Inferior parietal cortex (tissue), 1 donor: Measurements from ENCODE around the gene WNT7B.

Experiments
- DNase-seq: peaks from one replicate; pipeline ENCODE4 v3.0.0-alpha.2; 2016; ENCODE audit errors: extremely low spot score

Gene WNT7B

DNA sequence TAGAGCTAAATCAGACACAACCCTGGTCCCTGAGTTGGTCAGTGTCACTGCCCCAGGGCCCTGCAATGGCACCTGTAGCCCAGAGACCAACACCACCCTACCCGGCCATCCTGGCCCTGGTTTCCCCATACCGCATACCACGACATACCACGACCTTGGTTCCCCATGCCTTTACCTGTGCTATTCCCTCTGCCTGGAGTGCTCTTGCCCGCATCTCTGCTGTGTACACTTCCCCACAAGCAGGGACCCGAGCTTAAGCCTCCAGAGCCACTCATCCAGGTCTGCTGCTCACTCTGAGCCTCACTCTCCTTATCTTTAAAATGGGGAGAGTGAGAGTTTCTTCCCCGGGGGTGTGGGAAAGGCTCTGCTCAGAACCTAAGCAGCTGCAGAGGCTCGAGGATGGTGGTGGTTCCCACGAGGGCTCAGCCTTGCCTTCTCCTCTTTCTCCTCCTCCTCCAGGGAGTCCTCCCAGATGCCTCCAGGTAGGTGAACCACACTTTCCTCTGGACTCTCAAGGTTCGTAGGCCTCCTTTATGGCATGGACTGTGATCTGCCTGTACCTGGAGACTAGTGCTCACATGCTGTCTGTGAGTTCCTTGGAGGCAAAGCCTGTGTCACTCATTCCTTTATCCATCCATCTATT, 48.1 kb downstream of the WNT7B start:
- DNase-seq: no peak

DNA sequence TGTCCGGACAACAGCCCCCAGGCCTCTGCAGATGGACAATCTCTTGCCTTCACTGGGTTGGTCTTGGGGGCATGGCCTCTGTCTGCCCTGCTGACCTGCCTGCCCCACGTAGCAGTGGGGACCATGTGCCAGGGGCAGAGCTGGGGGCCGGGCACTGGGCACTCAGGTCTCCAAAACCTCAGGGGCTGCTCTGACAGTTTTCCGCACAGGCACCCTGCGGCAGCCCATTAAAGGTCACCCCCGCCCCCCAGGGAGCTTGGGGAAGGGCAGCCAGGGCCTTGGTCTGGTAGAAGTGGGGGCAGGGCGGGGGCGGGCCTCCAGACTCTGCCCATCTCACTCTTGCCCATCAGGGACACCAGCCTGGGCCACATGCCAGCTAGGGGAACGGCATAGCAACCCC, 49.9 kb downstream of the WNT7B start:
- DNase-seq: no peak

DNA sequence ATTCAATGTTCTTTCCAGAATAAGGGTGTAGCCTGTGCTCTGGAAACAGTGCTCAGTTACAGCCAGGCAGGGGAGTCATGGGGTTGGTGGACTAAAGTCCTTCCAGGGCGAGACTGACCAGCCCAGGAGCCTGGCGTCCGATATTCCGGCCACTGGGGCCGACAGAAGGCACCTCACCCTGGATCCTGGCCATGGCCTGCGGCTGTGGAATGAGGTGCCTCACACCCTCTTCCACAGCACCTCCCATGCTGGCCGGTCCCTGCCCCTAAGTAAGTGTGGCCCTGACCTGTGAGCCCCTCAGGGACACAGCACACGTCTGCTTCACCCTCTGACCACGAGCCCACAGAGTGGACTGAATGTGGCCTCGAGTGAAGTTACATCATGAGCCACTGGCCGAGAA, 50.5 kb downstream of the WNT7B start:
- no peak for DNase-seq

DNA sequence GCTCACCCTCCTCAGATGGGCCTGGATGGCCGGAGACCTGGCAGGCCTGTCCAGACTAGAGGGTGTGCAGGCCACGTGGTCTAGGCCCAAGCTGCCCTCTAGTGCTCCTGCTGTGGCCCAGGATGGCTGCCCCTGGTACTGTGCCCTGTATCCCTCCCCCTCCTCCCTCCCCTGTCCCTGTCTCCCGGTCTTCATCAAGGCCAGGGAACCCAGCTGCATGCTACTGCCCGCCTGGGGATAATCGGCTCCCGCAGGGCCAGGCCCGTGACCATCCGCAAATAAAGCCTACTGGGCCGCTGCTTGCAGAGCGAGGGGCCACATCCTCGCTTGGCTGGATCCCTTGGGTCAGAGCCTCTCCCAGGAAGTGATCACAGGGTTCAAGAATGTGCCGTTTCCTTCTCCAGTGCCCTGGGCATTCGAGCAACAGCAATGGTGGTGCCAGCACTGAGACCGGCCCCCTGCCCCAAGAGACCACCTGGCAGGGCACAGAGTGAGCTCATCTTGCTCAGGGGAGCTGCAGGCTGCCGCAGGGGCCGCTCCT, 51.1 kb downstream of the WNT7B start:
- no peak for DNase-seq

DNA sequence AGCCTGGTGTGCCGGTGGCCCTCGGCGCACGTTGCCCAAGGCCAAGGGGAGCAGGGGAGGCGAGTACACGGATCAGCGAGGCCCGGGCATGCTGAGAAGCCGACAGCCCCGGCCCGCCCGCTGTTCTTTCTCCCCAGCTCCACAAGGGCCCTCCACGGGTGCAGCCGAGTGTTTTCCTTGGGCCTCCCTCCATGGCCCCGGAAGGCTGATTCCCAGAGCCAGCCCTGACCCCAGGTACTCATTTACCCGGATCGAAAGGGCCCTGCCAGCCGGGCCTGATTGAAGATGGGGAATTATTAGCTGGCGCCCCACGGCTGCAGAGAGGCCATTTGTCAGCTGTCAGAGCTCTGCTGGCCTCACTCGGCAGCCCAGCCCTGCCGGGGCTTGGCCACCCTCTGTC, 53.1 kb downstream of the WNT7B start:
- no peak for DNase-seq

DNA sequence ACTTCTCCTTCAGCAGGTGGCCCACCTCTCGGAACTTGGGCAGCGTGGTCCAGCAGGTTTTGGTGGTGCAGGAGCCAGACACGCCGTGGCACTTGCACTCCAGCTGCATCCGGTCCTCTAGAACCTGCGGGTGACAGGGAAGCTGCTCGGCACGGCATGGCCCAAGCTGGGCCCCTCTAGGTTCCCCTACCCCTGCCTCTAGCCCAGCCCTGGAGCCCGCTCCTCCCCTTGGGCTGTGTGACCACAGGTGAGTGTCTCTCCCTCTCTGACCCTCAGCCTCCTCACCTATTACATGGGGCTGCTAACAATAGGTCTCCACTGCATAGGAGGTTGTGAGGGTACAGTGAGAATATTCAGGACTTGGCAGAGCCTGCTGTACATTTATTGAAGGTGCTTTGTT, 53.8 kb downstream of the WNT7B start:
- DNase-seq: no peak

DNA sequence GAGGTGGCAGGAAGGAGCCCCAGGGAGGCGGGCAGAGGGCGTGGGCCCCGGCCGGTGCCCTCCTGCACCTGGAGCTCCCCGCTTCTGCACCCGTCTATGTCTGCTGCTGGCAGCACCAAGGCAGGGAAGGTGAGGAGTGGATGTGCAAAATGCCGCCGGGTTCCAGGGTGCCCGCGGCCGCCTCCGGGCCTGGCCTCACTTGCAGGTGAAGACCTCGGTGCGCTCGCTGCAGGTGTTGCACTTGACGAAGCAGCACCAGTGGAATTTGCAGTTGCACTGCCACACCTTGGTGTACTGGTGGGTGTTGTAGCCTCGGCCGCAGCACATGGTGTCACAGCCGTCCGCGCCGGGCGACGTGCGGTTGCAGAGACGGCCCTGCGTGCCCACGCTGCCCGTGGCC, 54.3 kb downstream of the WNT7B start:
- no peak for DNase-seq

DNA sequence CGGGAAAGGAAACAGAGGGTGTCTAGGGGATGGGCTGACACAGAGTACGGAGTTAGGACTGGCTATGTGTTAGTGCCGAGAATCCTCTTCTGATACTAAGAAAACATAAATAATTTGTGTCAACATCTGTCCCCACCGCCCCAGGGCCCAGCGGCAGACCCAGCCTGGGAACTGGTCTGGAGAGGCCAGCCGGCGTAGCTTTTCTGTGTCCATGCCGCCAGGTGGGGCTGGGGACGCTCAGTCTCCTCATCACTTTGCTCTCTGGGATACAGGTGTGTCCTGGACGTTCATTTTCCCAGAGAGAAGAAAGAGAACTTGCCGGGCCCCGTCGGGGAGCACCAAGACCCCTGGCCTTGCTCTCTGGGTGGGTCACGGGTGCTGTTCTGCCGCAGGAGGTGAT, 54.7 kb downstream of the WNT7B start:
- no peak for DNase-seq

DNA sequence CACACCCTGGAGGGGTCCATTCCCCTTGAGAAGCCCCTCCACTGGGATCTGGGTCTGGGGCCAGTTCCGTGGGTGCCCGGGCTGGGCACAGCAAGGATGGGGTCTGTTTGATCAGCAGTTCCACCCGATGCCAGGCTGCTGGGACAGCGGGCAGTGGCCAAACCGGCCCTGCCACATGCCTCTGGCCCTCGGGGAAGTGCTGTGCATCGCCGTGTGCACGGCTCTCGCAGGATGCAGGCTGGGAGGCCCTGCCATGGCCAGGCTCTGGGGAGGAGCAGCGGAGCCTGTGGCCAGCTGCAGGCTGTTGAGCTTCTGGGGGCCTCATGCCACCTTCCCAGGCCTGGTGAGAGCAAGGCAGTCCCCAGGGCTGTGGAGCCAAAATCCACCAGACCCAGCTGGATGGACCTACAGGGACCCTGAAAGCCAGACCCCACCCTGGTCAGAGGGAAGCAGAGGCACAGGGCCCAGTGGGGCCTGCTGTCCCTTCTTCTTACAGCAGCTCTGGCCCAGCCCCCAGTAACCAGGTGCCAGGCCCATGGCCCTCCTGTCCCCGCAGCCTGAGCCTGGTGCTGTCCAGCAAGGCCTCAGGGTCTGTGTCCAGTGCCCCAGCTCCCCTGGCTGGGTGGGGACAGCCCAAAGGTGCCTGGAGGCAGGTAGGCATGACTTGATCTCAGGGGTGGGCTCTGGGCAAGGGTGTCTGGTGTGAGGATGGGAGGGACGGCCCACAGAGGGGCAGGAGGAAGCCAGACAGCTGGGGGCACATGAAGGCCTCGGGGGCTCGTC, 57.3 kb downstream of the WNT7B start:
- no peak for DNase-seq

DNA sequence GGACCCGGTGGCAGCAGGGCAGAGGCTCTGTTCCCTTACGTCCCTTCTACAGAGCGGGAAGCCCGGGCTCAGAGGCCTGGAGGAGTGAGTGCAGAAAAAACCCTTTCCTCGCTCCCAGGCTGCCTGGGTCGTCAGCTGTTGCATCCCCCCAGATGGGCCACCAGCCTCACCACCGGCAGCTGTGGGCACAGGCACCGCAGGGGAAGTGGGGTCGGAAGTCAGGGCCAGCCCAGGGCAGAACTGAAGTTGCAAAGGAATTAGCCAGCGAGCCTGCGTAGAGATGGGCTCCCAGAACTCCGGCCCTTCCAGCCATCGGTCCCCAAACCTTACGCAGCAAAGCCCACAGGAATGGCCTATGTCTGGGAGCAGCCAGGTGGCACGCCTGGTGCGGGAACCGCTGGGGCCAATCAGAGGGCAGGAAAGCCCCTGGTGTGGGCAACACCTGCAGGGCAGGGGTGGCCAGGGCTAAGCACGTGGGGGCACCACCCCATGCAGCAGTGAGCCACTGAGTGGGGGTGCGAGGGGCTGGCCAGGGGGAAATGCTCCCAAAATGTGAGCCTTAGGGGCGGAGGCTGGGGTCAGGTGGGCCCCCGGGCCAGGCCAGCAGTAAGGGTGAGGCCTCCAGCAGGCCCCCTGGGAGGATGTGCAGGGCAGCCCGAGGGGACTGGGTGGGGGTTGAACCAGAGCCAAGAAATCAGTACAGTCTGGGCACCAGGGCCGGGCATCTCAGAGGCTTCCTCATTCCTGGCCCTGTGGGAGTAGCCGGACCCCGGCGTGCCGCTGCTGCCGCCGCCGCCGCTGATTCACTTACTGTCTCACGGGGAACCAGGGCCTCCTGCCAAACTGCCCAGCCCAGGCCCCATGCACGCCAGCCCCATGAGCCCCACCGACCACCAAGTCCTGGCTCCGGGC, 58.2 kb downstream of the WNT7B start:
- DNase-seq: no peak

DNA sequence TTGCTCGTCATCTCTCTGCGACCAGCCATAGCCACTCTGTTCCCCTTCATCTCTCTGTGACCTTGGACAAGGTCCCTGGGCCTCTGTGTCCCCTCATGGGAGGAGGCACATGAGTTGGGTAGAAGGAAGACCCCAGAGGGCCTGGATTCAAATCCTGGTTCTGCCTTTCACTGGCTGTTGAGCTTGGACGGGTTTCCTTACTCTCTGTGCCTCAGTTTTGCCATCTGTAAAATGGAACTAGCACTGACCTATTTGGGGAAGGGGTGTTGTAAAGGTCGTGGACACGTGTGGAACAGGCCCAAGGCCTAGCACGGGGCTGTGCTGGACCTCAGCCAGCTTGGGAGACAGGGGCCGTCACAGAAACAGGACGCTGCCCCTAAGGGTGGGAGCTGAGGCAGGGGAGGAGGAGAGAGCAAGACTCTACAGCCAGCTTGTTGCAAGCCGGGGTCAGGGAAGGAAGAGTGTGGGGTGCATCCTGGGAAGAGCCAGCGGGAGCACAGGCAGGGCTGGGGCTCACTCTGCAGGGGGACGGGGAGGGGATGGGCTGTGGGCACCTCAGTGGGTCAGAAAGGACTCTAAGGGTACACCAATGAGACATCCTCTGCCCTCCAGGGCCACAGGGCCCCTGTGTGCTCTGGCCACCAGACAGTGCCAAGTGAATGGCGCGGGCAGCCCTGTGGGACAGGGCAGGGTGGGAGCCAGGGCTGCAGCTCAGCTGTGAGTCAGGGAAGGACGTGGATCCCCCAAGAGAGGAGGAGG, 59.1 kb downstream of the WNT7B start:
- DNase-seq: no peak

DNA sequence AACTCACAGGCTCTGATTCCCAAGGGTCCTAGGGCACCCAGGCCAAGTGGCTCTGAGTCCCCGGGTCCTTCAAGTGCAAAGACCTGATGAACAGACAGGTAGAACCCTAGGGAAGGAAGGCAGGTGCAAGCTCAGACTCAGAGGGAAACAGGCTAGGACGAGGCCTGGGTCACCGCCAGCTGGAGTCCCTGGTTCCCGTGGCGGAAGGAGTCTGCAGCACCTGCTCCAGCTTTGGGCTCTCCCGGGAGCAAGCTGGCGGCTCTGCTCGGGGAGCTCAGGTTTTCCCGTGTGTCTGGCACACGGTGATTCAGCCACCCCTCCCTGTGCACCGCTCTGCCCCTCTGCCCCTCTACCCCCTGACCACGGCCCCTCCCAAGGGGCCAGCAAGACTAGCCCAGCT, 59.8 kb downstream of the WNT7B start:
- no peak for DNase-seq

DNA sequence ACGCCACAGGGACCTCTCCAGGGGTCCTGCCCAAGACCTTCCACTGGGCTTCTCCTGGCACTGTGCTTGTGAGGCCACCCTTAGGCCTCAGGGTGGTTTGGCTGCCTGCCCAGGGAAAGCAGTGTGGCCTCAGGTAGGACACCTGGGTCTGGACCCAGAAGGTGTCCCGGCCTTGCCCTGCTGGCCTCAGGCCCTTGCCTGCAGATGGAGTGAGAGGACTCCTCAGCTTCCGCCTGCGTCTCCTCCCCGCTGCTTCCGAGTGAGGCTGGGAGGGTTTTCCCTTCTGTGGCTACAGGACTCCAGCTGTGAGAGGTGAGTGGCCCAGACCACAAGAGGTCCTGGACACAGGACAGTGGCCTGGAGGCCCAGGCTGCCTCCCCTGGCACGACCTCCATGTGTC, 60.4 kb downstream of the WNT7B start:
- no peak for DNase-seq

DNA sequence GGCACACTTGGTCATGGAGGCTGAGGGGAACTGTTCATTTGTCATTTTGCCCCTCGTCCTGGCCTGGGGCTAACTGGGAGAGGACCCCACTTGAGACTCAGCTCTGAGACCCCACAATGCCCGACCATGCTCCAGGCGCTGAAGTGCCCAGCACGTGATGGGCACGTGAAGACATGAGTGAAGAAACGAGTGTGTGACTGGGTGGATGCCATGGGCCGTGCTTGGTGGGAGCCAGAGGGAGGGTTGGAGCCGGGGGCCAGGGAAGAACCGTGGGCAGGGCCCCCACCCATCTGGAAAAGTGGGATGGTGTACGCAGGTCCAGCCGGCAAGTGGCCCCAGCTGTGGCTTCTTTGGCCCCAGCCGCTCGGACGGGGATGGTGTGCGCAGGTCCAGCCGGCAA, 61.1 kb downstream of the WNT7B start:
- no peak for DNase-seq

DNA sequence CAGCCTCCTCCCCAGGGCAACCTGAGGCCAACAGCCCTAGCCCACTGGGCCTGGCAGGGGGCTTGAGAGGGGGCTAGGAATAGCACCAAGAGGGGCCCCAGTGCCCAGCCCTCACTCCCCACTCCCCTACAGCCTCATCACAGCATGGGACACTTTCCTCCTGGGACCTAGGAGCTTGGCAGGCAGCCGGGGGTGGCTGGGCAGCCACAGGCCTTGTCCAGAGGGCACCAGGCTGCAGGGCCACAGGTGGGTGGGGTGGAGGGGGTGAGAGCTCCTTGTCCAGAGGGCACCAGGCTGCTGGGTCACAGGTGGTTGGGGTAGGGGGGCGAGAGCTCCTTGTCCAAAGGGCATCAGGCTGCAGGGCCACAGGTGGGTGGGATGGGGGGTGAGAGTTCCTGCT, 61.8 kb downstream of the WNT7B start:
- DNase-seq: no peak

DNA sequence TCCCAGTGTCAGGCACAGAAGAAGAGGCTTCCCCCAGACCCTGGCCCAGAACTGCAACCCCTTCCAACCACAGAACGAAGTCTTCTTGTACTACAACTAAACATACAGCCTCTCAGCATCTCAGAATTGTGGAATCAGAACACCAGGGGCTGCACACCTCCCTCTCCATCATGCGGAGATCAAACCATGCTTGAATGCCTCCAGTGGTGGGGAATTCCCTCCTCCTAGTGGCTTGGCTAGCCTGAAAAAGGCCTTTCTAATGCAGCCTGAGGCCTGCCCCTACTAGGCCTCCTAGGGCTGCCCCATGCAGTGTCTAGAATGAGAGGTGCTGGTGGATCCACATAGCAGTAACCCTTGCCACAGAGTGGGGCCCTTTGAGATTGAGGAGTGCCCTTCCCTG, 62.7 kb downstream of the WNT7B start:
- DNase-seq: no peak

DNA sequence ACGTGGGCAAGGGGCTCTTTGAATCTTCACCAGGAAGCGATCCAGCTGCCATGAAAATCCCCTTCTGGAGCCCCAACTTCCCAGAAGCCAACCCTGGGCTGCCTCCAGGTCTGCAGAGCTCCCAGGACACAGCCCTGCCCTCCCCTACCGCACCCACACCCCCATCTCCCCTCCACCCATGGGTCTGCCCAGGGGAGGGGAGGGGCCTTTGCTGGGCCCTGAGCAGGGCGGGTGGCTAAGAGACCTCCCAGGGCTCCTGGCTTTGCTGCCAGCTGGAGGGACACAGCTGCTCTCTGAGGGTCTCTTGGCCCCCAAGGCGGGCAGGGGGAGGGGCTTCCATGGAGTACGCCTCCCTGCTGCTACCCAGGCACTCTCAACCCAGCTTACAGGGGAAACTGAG, 64.1 kb downstream of the WNT7B start:
- DNase-seq: no peak

DNA sequence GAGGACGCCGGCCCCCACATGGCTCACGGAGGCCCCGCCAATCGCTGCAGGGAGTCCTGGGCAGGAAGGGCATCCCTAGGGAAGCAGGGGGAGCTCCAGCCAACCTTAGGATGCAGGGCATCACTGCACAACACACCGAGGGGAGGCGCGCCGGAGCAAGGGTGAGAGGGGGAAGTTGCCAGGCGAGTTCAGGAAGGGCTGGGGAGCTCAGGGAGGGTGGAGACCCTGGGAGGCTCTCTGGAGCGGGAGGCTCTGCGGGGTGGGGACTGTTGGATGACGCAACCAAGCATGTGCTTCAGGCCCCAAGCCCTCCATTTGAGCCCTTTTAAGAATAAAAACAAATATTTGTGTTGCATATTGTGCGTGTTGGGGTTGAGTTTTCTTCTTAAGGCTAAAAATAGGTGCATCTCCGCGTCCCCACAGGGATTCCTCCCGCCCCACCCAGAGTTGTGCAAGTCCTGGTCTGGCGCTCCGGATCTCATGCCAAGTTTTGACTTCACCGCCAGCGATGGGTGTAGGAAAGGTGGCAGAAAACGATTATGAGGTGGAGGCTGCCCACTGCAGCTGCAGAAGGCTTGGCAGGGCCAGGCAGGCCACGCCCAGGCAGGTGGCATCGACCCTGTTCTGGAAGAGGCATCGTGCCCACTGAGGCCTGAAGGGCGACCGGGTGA, 65.2 kb downstream of the WNT7B start:
- DNase-seq: no peak

DNA sequence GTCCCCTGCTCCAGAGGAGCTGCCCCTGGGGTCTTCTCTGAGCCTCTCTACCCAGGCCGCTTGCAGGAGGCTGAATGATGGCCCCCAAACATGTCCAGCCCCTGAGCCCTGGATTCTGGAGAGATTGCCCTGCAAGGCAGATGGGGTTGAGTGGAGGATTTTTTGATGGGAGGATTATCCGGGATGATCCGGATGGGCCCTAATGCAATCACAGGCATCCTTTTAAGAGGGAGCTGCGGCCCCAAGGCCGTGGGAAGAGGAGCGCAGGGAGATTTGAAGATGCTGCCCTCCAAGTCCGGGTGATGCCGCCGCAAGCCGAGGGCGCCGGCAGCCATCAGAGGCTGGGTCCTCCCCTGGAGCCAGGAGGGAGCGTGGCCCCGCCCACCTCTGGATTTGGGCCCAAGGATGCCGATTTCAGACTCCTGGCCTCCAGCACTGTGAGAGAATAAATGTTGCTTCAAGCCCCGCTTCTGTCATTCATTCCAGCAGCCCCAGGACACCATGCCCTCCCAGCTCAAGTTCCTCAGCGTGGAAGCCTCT, 66.0 kb downstream of the WNT7B start:
- DNase-seq: no peak

DNA sequence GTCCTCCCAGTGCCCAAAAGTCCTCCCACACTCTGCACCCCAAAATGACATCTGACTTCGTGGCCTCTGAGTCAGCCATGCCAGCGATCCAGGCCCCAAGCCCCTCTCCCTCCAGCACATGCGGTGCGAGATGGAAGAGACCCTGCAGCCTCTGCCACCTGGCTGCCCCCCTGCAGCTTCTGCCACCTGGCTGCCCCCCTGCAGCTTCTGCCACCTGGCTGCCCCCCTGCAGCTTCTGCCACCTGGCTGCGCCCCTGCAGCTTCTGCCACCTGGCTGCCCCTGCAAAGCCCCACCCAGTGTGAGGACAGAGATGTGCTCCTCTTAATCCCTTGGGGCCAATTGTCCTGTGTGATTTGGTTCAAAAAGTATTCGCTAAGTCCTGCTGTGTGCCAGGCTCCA, 68.0 kb downstream of the WNT7B start:
- DNase-seq: no peak

DNA sequence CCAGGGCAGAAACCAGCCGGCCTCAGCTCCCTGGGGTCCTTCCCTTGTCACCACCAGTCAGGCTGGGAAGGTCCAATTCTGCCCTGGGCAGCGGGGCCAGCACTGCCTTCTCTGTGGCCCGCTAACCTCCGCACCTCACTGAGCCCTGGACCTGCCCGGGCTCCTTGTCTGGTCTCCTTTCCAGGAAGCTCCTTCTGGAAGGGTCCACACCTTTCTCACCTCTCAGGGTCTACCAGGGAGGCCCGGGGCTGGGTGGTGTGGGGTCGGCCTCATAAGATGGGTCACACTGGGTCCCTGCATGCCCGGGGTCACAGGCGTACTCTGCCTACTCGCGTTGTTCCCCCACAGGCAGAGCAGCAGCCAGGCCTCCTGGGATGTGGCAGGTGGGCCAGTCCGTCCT, 69.0 kb downstream of the WNT7B start:
- no peak for DNase-seq
